GM23338 (cell line): Measurements from ENCODE around the gene PTPN6. TPM values are rescaled to one million over a fixed set of nuclear protein-coding genes. Genes with fewer than 3 reads are reported as not detected.

Experiments
- ATAC-seq: fragments of 200-7000 bp; cut with Tn5 transposase; 3 replicates; pipeline ENCODE4 v1.9.1; 2020
- DNase-seq: peaks from one replicate; pipeline ENCODE4 v3.0.0-alpha.2; 2015; ENCODE audit warnings: low spot score
- H2AFZ ChIP-seq: fragments of 200-600 bp; sonication (generic); 2 replicates; pipeline ENCODE4 v1.8.0; 2016; ENCODE audit warnings: antibody characterized with exemption, mild to moderate bottlenecking, moderate library complexity
- H3F3A ChIP-seq: fragments of 200-600 bp; sonication (generic); replicated peaks from 2 replicates; pipeline ENCODE4 v1.8.0; 2017; ENCODE audit warnings: antibody characterized with exemption, mixed run types, low read depth
- H3K27ac ChIP-seq: fragments of 200-600 bp; sonication (generic); 2 replicates; pipeline ENCODE4 v1.6.1; 2016; ENCODE audit warnings: low read depth
- H3K27me3 ChIP-seq: fragments of 200-600 bp; sonication (generic); 2 replicates; pipeline ENCODE4 v1.8.0; 2016; ENCODE audit warnings: mild to moderate bottlenecking, mixed run types, moderate library complexity; ENCODE audit not compliant: insufficient read depth
- H3K36me3 ChIP-seq: fragments of 200-600 bp; sonication (generic); 2 replicates; pipeline ENCODE4 v1.8.0; 2016; ENCODE audit warnings: mild to moderate bottlenecking; ENCODE audit not compliant: insufficient read depth
- H3K4me1 ChIP-seq: fragments of 200-600 bp; sonication (generic); 2 replicates; pipeline ENCODE4 v1.8.0; 2016; ENCODE audit warnings: mild to moderate bottlenecking, moderate library complexity; ENCODE audit not compliant: insufficient read depth
- H3K4me2 ChIP-seq: fragments of 200-600 bp; sonication (generic); 2 replicates; pipeline ENCODE4 v1.7.1; 2017; ENCODE audit warnings: mixed run types
- H3K4me3 ChIP-seq: fragments of 200-600 bp; sonication (generic); 2 replicates; pipeline ENCODE4 v1.6.1; 2016; ENCODE audit warnings: mixed run types
- H3K79me2 ChIP-seq: fragments of 200-600 bp; sonication (generic); replicated peaks from 2 replicates; pipeline ENCODE4 v1.8.0; 2017; ENCODE audit warnings: mild to moderate bottlenecking; ENCODE audit not compliant: insufficient read depth
- H3K9me2 ChIP-seq: fragments of 200-600 bp; sonication (generic); 2 replicates; pipeline ENCODE4 v1.8.0; 2017; ENCODE audit not compliant: insufficient read depth
- H4K20me1 ChIP-seq: fragments of 200-600 bp; sonication (generic); replicated peaks from 2 replicates; pipeline ENCODE4 v1.8.0; 2017; ENCODE audit warnings: mild to moderate bottlenecking; ENCODE audit not compliant: insufficient read depth
- H3K27ac Mint-ChIP-seq: 2 replicates; pipeline ENCODE4 v1.8.0; 2020; ENCODE audit warnings: inconsistent platforms, mild to moderate bottlenecking, moderate library complexity, mixed read lengths
- H3K27me3 Mint-ChIP-seq: 3 replicates; pipeline ENCODE4 v1.8.0; 2022; ENCODE audit warnings: low read depth, mild to moderate bottlenecking, moderate library complexity, mixed read lengths, inconsistent platforms; ENCODE audit not compliant: insufficient read depth, poor library complexity
- H3K36me3 Mint-ChIP-seq: 3 replicates; pipeline ENCODE4 v1.8.0; 2021; ENCODE audit warnings: low read depth, mild to moderate bottlenecking, inconsistent platforms, moderate library complexity, mixed read lengths
- H3K4me1 Mint-ChIP-seq: 3 replicates; pipeline ENCODE4 v1.8.0; 2020; ENCODE audit warnings: mild to moderate bottlenecking, inconsistent platforms, mixed read lengths
- H3K4me3 Mint-ChIP-seq: 3 replicates; pipeline ENCODE4 v1.8.0; 2021; ENCODE audit warnings: moderate library complexity, mild to moderate bottlenecking, inconsistent platforms, mixed read lengths
- H3K9me3 Mint-ChIP-seq: 3 replicates; pipeline ENCODE4 v1.8.0; 2020; ENCODE audit warnings: moderate library complexity, mild to moderate bottlenecking, inconsistent platforms, mixed read lengths
- CREB1 ChIP-seq: fragments of 250-450 bp; sonication (Bioruptor Pico); IDR thresholded peaks from 2 replicates; pipeline ENCODE4 v1.5.0; 2020; ENCODE audit warnings: low read depth, mild to moderate bottlenecking, moderate library complexity
- EZH2 ChIP-seq: fragments of 200-600 bp; sonication (generic); IDR thresholded peaks from one replicate; pipeline ENCODE4 v1.8.0; 2017; ENCODE audit warnings: antibody characterized with exemption, mild to moderate bottlenecking, low read depth; ENCODE audit not compliant: unreplicated experiment
- EZH2phosphoT487 ChIP-seq: fragments of 200-600 bp; sonication (generic); IDR thresholded peaks from one replicate; pipeline ENCODE4 v1.8.1; 2018; ENCODE audit warnings: antibody characterized with exemption; ENCODE audit not compliant: unreplicated experiment
- JUNB ChIP-seq: IDR thresholded peaks from one replicate; pipeline ENCODE4 v1.6.1; 2016; ENCODE audit warnings: antibody characterized with exemption; ENCODE audit not compliant: unreplicated experiment
- NANOG ChIP-seq: IDR thresholded peaks from 2 replicates; pipeline ENCODE4 v1.6.1; 2016; ENCODE audit warnings: antibody characterized with exemption, borderline replicate concordance
- POLR2AphosphoS5 ChIP-seq: IDR thresholded peaks from 2 replicates; pipeline ENCODE4 v1.6.1; 2016; ENCODE audit warnings: antibody characterized with exemption, low read depth
- STAT1 ChIP-seq: IDR thresholded peaks from one replicate; pipeline ENCODE4 v1.6.1; 2016; ENCODE audit warnings: antibody characterized with exemption; ENCODE audit not compliant: unreplicated experiment
- ZNF114 ChIP-seq: fragments of 250-450 bp; sonication (Bioruptor Pico); IDR thresholded peaks from 2 replicates; pipeline ENCODE4 v1.5.0; 2020; ENCODE audit warnings: mild to moderate bottlenecking, moderate library complexity
- ZNF331 ChIP-seq: fragments of 250-450 bp; sonication (Bioruptor Pico); IDR thresholded peaks from 2 replicates; pipeline ENCODE4 v1.5.0; 2020; ENCODE audit warnings: low read depth, mild to moderate bottlenecking, moderate library complexity
- polyA plus RNA-seq: library from polyadenylated mRNA; unstranded; fragments of >200 nt; fragmentation: Nextera tagmentation; extraction: Ambion mirVana; gene quantifications from 2 replicates; pipeline ENCODE4 v1.2.1, GENCODE V29; 2016
- total RNA-seq: library from RNA; depleted of rRNA; stranded (reverse); fragments of >200 nt; shearing (Covaris generic); gene quantifications from 2 replicates; pipeline ENCODE4 v1.2.3, GENCODE V29; 2014
- TF ChIP-seq, protein P1 (sequence below): IDR thresholded peaks from 2 replicates; pipeline ENCODE4 v1.6.1; 2016; ENCODE audit warnings: antibody characterized with exemption
- TF ChIP-seq, protein P2 (sequence below): fragments of 250-450 bp; sonication (Bioruptor Pico); IDR thresholded peaks from 2 replicates; pipeline ENCODE4 v1.5.0; 2020; ENCODE audit warnings: mild to moderate bottlenecking, moderate library complexity
- TF ChIP-seq, protein P3 (sequence below), 2 experiments: fragments of 200-600 bp in 1 of 2; sonication (generic) in 1 of 2; conservative IDR thresholded peaks; 2 replicates each; pipeline versions ENCODE4 v1.5.1 to v1.6.1; 2016 to 2017; ENCODE audit warnings: antibody characterized with exemption in 2 of 2, low read depth in 2 of 2, mild to moderate bottlenecking in 2 of 2, moderate library complexity in 1 of 2
- TF ChIP-seq, protein P4 (sequence below): IDR thresholded peaks from one replicate; pipeline ENCODE4 v1.6.1; 2018; ENCODE audit warnings: antibody characterized with exemption; ENCODE audit not compliant: unreplicated experiment

The PTPN6 gene
- total and polyA plus RNA-seq, 2 experiments from 2014 or later: 25.3 to 35.4 TPM

DNA sequence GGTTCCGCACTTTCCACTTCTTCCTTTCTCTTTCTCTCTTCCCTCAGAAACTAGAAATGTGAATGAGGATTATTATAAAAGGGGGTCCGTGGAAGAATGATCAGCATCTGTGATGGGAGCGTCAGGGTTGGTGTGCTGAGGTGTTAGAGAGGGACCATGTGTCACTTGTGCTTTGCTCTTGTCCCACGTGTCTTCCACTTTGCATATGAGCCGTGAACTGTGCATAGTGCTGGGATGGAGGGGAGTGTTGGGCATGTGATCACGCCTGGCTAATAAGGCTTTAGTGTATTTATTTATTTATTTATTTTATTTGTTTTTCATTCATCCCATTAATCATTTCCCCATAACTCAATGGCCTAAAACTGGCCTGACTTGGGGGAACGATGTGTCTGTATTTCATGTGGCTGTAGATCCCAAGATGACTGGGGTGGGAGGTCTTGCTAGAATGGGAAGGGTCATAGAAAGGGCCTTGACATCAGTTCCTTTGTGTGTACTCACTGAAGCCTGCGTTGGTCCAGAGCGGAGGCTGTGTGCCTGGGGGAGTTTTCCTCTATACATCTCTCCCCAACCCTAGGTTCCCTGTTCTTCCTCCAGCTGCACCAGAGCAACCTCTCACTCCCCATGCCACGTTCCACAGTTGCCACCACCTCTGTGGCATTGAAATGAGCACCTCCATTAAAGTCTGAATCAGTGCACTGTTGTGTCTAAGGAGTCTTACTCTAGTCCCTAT is 28.0 kb upstream of the PTPN6 start:
- no peaks in the 10 kb centered on the region; the same call in none of the 2 replicates for H3K36me3 ChIP-seq
- H3K27me3 ChIP-seq: no peaks in the 10 kb centered on the region
- H3K4me3 ChIP-seq: no peak overlapping the region
- peaks cover 24% of the 10 kb centered on the region for H3F3A ChIP-seq
- ATAC-seq (no peak), DNase-seq (no peak)
- TF ChIP-seq POLR2AphosphoS5: no peak
- TF ChIP-seq EZH2: no peak
- TF ChIP-seq CREB1 (CRISPR knock-in tag): no peak
- TF ChIP-seq NANOG: no peak
- TF ChIP-seq STAT1: no peak
- TF ChIP-seq ZNF114: no peak
- TF ChIP-seq, protein P1, sequence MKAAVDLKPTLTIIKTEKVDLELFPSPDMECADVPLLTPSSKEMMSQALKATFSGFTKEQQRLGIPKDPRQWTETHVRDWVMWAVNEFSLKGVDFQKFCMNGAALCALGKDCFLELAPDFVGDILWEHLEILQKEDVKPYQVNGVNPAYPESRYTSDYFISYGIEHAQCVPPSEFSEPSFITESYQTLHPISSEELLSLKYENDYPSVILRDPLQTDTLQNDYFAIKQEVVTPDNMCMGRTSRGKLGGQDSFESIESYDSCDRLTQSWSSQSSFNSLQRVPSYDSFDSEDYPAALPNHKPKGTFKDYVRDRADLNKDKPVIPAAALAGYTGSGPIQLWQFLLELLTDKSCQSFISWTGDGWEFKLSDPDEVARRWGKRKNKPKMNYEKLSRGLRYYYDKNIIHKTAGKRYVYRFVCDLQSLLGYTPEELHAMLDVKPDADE: no peak
- TF ChIP-seq, protein P2, sequence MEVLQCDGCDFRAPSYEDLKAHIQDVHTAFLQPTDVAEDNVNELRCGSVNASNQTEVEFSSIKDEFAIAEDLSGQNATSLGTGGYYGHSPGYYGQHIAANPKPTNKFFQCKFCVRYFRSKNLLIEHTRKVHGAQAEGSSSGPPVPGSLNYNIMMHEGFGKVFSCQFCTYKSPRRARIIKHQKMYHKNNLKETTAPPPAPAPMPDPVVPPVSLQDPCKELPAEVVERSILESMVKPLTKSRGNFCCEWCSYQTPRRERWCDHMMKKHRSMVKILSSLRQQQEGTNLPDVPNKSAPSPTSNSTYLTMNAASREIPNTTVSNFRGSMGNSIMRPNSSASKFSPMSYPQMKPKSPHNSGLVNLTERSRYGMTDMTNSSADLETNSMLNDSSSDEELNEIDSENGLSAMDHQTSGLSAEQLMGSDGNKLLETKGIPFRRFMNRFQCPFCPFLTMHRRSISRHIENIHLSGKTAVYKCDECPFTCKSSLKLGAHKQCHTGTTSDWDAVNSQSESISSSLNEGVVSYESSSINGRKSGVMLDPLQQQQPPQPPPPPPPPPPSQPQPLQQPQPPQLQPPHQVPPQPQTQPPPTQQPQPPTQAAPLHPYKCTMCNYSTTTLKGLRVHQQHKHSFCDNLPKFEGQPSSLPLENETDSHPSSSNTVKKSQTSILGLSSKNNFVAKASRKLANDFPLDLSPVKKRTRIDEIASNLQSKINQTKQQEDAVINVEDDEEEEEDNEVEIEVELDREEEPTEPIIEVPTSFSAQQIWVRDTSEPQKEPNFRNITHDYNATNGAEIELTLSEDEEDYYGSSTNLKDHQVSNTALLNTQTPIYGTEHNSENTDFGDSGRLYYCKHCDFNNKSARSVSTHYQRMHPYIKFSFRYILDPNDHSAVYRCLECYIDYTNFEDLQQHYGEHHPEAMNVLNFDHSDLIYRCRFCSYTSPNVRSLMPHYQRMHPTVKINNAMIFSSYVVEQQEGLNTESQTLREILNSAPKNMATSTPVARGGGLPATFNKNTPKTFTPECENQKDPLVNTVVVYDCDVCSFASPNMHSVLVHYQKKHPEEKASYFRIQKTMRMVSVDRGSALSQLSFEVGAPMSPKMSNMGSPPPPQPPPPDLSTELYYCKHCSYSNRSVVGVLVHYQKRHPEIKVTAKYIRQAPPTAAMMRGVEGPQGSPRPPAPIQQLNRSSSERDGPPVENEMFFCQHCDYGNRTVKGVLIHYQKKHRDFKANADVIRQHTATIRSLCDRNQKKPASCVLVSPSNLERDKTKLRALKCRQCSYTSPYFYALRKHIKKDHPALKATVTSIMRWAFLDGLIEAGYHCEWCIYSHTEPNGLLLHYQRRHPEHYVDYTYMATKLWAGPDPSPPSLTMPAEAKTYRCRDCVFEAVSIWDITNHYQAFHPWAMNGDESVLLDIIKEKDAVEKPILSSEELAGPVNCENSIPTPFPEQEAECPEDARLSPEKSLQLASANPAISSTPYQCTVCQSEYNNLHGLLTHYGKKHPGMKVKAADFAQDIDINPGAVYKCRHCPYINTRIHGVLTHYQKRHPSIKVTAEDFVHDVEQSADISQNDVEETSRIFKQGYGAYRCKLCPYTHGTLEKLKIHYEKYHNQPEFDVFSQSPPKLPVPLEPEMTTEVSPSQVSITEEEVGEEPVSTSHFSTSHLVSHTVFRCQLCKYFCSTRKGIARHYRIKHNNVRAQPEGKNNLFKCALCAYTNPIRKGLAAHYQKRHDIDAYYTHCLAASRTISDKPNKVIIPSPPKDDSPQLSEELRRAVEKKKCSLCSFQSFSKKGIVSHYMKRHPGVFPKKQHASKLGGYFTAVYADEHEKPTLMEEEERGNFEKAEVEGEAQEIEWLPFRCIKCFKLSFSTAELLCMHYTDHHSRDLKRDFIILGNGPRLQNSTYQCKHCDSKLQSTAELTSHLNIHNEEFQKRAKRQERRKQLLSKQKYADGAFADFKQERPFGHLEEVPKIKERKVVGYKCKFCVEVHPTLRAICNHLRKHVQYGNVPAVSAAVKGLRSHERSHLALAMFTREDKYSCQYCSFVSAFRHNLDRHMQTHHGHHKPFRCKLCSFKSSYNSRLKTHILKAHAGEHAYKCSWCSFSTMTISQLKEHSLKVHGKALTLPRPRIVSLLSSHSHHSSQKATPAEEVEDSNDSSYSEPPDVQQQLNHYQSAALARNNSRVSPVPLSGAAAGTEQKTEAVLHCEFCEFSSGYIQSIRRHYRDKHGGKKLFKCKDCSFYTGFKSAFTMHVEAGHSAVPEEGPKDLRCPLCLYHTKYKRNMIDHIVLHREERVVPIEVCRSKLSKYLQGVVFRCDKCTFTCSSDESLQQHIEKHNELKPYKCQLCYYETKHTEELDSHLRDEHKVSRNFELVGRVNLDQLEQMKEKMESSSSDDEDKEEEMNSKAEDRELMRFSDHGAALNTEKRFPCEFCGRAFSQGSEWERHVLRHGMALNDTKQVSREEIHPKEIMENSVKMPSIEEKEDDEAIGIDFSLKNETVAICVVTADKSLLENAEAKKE (CRISPR knock-in tag): no peak
- TF ChIP-seq ZNF331: no peak
- TF ChIP-seq EZH2phosphoT487: no peak
- TF ChIP-seq, protein P3, sequence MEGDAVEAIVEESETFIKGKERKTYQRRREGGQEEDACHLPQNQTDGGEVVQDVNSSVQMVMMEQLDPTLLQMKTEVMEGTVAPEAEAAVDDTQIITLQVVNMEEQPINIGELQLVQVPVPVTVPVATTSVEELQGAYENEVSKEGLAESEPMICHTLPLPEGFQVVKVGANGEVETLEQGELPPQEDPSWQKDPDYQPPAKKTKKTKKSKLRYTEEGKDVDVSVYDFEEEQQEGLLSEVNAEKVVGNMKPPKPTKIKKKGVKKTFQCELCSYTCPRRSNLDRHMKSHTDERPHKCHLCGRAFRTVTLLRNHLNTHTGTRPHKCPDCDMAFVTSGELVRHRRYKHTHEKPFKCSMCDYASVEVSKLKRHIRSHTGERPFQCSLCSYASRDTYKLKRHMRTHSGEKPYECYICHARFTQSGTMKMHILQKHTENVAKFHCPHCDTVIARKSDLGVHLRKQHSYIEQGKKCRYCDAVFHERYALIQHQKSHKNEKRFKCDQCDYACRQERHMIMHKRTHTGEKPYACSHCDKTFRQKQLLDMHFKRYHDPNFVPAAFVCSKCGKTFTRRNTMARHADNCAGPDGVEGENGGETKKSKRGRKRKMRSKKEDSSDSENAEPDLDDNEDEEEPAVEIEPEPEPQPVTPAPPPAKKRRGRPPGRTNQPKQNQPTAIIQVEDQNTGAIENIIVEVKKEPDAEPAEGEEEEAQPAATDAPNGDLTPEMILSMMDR (conservative IDR thresholded peaks at IDR 0.05; ENCODE audit: low read depth in 2 of 2): no peak
- TF ChIP-seq, protein P4, sequence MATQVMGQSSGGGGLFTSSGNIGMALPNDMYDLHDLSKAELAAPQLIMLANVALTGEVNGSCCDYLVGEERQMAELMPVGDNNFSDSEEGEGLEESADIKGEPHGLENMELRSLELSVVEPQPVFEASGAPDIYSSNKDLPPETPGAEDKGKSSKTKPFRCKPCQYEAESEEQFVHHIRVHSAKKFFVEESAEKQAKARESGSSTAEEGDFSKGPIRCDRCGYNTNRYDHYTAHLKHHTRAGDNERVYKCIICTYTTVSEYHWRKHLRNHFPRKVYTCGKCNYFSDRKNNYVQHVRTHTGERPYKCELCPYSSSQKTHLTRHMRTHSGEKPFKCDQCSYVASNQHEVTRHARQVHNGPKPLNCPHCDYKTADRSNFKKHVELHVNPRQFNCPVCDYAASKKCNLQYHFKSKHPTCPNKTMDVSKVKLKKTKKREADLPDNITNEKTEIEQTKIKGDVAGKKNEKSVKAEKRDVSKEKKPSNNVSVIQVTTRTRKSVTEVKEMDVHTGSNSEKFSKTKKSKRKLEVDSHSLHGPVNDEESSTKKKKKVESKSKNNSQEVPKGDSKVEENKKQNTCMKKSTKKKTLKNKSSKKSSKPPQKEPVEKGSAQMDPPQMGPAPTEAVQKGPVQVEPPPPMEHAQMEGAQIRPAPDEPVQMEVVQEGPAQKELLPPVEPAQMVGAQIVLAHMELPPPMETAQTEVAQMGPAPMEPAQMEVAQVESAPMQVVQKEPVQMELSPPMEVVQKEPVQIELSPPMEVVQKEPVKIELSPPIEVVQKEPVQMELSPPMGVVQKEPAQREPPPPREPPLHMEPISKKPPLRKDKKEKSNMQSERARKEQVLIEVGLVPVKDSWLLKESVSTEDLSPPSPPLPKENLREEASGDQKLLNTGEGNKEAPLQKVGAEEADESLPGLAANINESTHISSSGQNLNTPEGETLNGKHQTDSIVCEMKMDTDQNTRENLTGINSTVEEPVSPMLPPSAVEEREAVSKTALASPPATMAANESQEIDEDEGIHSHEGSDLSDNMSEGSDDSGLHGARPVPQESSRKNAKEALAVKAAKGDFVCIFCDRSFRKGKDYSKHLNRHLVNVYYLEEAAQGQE: no peak
- no peak for TF ChIP-seq JUNB
- no peaks in the 10 kb centered on the region for H4K20me1 ChIP-seq
- H3K4me1 Mint-ChIP-seq: peaks cover 53% of the 10 kb centered on the region
- H3K4me3 Mint-ChIP-seq: no peak overlapping the region; the same call in 2 of the 3 replicates
- peaks cover 30% of the 10 kb centered on the region for H3K27me3 Mint-ChIP-seq
- H2AFZ ChIP-seq: no peak overlapping the region
- H3K9me3 Mint-ChIP-seq: no peaks in the 10 kb centered on the region; the same call in 1 of the 3 replicates
- peaks cover 42% of the 10 kb centered on the region for H3K36me3 Mint-ChIP-seq
- no peak overlapping the region for H3K4me2 ChIP-seq
- H3K9me2 ChIP-seq: no peaks in the 10 kb centered on the region
- peaks cover 6% of the 10 kb centered on the region for H3K79me2 ChIP-seq
- peaks cover 28% of the 10 kb centered on the region for H3K4me1 ChIP-seq
- no peak overlapping the region for H3K27ac ChIP-seq
- no peak overlapping the region for H3K27ac Mint-ChIP-seq
